SK-N-SH (cell line): ENCODE measurements around the gene CLDN7.

Experiments used
- CHD2 ChIP-seq: fragments of 150-350 bp; IDR thresholded peaks from 2 replicates; pipeline ENCODE4 v1.6.1; 2018; ENCODE audit warnings: low read length; ENCODE audit not compliant: partially characterized antibody
- CTCF ChIP-seq: fragments of 200-600 bp; sonication (generic); IDR thresholded peaks from 2 replicates; pipeline ENCODE4 v1.6.1; 2017; ENCODE audit warnings: antibody characterized with exemption, mild to moderate bottlenecking, moderate library complexity
- EP300 ChIP-seq, 2 experiments: IDR thresholded peaks; 2 replicates each; pipeline versions ENCODE4 v1.4.0 to v1.6.1; 2012; ENCODE audit warnings: borderline replicate concordance in 1 of 2, low read depth in 1 of 2, low read length in 1 of 2
- EZH2phosphoT487 ChIP-seq: fragments of 200-600 bp; sonication (generic); IDR thresholded peaks from 2 replicates; pipeline ENCODE4 v1.6.1; 2017; ENCODE audit warnings: low read depth, mixed run types, mild to moderate bottlenecking, antibody characterized with exemption, moderate library complexity, borderline replicate concordance
- FOXM1 ChIP-seq: IDR thresholded peaks from 2 replicates; pipeline ENCODE4 v1.4.0; 2012; ENCODE audit warnings: low read depth, mild to moderate bottlenecking
- MXI1 ChIP-seq: IDR thresholded peaks from 2 replicates; pipeline ENCODE4 v1.6.1; 2012; ENCODE audit warnings: mild to moderate bottlenecking, low read depth, low read length, improper control_type of control experiment
- PBX3 ChIP-seq: IDR thresholded peaks from 2 replicates; pipeline ENCODE4; 2012
- REST ChIP-seq: IDR thresholded peaks from 2 replicates; pipeline ENCODE4 v1.6.1; 2012; ENCODE audit warnings: mild to moderate bottlenecking, low read depth, low read length, moderate library complexity
- RFX5 ChIP-seq: IDR thresholded peaks from 2 replicates; pipeline ENCODE4 v1.6.1; 2012; ENCODE audit warnings: mild to moderate bottlenecking, improper control_type of control experiment, low read length
- TAF1 ChIP-seq: IDR thresholded peaks from 2 replicates; pipeline ENCODE4 v1.6.1; 2012; ENCODE audit warnings: low read depth, mild to moderate bottlenecking, low read length, moderate library complexity, borderline replicate concordance
- YY1 ChIP-seq: IDR thresholded peaks from 2 replicates; pipeline ENCODE4 v1.4.0; 2012; ENCODE audit warnings: low read depth, mild to moderate bottlenecking

GRCh38 chr17:7263801-7264078 is 1.5 kb upstream of the CLDN7 start:
- TF ChIP-seq PBX3 (no peak), EP300 (IDR thresholded peaks at IDR 0.05; ENCODE audit: borderline replicate concordance in 1 of 2, low read depth in 1 of 2, low read length in 1 of 2) (no peak), TAF1 (no peak), CTCF (no peak), FOXM1 (no peak), YY1 (no peak), CHD2 (no peak), REST (no peak), EZH2phosphoT487 (no peak), MXI1 (no peak), RFX5 (no peak)
